ENCODE measurements around the gene SMARCD2.

SMARCD2 gene

DNA sequence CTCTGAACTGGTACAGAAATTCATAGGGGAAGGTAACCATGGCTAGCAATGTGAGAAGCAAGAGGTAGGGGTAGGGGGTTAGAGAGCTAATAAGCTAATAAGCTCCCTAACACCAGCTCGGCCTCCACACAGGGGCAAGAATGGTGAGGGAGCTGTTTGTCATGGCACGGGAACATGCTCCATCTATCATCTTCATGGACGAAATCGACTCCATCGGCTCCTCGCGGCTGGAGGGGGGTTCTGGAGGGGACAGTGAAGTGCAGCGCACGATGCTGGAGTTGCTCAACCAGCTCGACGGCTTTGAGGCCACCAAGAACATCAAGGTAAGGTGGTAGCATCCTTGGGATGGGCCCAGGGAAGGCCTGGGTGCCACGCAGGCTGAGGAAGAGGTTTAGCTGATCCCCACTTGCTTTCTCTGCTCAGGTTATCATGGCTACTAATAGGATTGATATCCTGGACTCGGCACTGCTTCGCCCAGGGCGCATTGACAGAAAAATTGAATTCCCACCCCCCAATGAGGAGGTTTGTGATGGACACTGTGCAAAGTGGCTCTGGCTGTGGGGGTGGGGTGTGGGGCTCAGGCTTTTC is 11.5 kb downstream of the SMARCD2 start:
- no peak for DNase-seq

DNA sequence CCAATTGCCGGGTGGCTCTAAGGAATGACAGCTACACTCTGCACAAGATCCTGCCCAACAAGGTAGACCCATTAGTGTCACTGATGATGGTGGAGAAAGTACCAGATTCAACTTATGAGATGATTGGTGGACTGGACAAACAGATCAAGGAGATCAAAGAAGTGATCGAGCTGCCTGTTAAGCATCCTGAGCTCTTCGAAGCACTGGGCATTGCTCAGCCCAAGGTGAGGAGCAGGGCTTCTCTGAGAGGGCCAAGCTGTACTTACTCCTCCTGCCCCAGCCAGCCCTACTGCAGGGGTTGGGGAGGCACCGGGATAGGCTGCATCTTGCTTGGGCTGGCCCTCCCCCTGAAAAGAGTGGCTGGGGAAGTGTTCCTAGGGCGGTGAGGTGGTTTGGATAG is 12.2 kb downstream of the SMARCD2 start:
- no peak for DNase-seq

DNA sequence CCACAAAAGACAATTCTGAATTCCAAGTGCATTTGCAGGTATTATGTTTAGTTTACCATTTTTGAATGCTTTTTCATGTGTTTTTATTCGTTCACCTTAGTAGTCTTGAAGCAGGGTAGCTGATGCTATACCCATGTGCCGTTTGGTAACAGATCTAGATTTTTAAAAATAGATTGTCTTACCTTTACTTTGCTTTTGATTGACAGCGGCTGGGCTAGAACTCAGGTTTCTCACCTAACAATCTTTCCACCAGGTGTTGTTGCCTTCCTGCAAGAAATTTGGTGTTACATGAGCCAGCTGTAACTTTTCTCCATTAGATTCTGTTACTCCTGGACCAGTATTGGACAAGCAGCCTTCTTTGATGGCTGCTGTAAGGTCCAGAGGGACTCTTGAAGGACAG is 13.5 kb downstream of the SMARCD2 start:
- DNase-seq, result no peak

- DNase-seq, result no peak
Measured at GRCh38 chr17:63827801-63828221, 14.7 kb downstream of the SMARCD2 start.

GRCh38 chr17:63827002-63827800 is 15.3 kb downstream of the SMARCD2 start, which contains the start of the genes FTSJ3 and PSMC5:
Gene FTSJ3, minus strand, starts transcription at chr17:63827663. Its CDS starts 761 bp downstream, at chr17:63826902.
Gene PSMC5, plus strand, starts transcription at chr17:63827431. Its CDS starts 60 bp downstream, at chr17:63827491.
- DNase-seq, result no peak

GRCh38 chr17:63826468-63827001 is 15.9 kb downstream of the SMARCD2 start:
- no peak for DNase-seq

GRCh38 chr17:63824362-63824761 is 18.1 kb downstream of the SMARCD2 start:
- DNase-seq, result no peak

- no peak for DNase-seq
Measured at GRCh38 chr17:63823659-63824331, 18.7 kb downstream of the SMARCD2 start.

DNA sequence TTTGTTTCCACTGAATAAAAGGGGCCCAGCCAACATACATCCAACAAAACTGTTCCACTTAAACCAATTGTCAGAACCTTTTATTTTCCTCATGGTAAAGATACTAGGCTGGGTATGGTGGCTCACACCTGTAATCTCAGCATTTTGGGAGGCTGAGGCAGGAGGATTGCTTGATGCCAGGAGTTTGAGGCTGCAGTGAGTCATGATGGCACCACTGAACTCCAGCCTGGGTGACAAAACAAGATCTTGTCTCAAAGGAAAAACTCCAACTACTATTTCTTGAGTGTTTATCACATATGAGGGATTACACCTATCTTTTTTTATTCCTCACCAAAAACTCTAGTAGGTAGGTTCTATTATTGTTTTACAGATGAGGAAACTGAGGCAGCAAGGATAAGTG is 19.9 kb downstream of the SMARCD2 start:
- DNase-seq, result no peak

GRCh38 chr17:63821804-63822203 is 20.7 kb downstream of the SMARCD2 start:
- no peak for DNase-seq

- no peak for DNase-seq
Measured at GRCh38 chr17:63820963-63821561, 21.4 kb downstream of the SMARCD2 start.

DNA sequence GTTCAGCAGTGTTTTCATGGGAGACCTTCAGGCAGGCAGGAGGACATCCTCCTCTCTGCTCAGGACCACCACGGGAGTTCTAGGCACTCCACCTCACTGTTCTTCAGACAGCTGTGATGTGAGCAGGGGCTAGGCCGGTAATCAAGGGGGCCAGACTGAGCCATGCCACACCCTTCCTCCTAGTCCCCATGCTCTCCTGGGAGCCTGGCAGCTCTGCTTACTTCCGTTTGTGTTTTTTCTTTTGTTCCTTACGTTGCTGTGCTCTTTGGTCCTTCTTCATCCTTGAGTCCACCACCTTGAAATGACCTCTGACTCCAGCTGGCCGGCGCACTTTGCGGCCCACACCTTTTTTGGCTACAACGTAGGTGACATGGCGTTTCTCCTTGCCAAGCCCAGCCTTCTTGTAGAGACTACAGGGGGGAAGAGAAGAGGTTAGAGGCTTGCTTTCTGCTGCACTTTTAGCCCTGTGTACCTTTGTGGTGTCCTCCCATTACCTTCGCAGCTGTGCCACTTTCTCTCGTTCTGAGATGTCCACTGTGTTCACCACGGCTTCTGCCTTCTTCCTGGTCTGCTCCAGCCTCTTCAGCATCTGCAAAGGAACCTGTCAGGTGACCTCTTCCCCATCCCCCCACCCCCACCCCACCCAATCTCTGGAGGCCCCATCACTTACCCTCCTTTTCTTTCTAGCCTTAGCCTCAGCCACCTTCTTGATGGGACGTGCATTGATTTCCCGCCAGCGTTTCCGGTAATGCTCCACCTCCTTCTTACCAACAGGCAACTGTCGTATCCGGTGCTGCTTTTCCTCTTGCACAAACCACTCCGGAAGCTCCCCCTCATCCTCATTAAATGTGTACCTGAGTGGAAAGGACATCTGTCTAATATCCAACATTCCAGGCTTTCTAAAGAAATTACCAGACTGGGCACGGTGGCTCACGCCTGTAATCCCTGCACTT is 22.6 kb downstream of the SMARCD2 start:
- DNase-seq, result no peak

- no peak for DNase-seq
Measured at GRCh38 chr17:63819131-63819530, 23.4 kb downstream of the SMARCD2 start.

GRCh38 chr17:63817736-63818385 is 24.6 kb downstream of the SMARCD2 start:
- no peak for DNase-seq

- no peak for DNase-seq
Measured at GRCh38 chr17:63816669-63817068, 25.8 kb downstream of the SMARCD2 start.

DNA sequence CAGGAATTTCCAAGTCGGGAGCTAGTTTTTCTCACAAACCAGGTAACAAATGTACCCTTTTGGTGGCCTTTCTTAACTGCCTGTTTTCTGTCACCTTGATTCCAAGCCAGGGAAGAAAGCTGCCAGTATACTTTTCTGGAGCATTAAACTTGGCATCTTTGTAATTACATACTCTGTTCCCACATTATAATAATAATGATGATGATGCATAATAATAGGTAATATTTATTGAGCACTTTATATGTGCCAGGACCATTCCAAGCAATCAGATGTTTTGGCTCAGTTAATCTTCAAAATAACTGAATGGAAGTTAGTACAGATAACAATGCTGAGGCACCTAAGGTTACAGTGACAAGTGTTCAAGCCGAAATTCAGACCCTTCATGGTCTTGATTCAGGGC is 26.4 kb downstream of the SMARCD2 start:
- no peak for DNase-seq

GRCh38 chr17:63809970-63810369 is 32.5 kb downstream of the SMARCD2 start:
- DNase-seq, result no peak

- DNase-seq, result no peak
Measured at GRCh38 chr17:63805591-63805990, 36.9 kb downstream of the SMARCD2 start.

GRCh38 chr17:63804328-63804727 is 38.2 kb downstream of the SMARCD2 start:
- no peak for DNase-seq

DNA sequence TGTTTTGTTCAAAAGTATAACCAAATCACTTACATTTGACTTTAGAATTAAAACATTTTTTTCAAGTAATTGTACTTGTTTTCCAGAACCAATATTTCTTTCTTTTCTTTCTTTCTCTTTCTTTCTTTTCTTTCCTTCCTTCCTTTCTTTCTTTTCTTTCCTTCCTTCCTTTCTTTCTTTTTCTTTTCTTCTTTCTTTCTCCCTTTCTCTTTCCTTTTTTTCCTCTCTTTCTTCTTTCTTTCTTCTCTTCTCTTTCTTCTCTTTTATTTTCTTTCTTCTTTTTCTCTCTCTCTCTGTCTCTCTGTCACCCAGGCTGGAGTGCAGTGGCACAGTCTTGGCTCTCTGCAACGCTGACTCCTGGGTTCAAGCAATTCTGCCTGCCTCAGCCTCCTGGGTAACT is 41.7 kb downstream of the SMARCD2 start:
- DNase-seq, result no peak

GRCh38 chr17:63798572-63799106 is 43.8 kb downstream of the SMARCD2 start:
- DNase-seq, result no peak

All from cortex of kidney (tissue), 1 donor.